Gastrocnemius medialis (tissue), 4 donors: Measurements from ENCODE around the gene METTL4. TPM values are rescaled to one million over a fixed set of nuclear protein-coding genes. Genes with fewer than 3 reads are reported as not detected.

ENCODE experiments used
- ATAC-seq, 2 donors: fragments of 150-250 bp; one replicate each; pipeline ENCODE4 v1.9.1; 2016
- DNase-seq, 2 donors: peaks; one replicate each; pipeline ENCODE4 v3.0.0-alpha.2; 2019
- H3K27ac ChIP-seq, 4 donors: fragments of 200-600 bp; sonication (generic); 1 replicate in 1 of 4; 2 replicates in 3 of 4; pipeline ENCODE4 v1.5.1; 2016 to 2018; ENCODE audit warnings: mild to moderate bottlenecking in 2 of 4, moderate library complexity in 1 of 4
- H3K27me3 ChIP-seq, 3 donors: fragments of 200-600 bp; sonication (generic) in 2 of 3; 1 replicate in 1 of 3; 2 replicates in 2 of 3; pipeline versions ENCODE4 v1.5.1 to v1.6.0; 2016 to 2019; ENCODE audit warnings: mild to moderate bottlenecking in 1 of 3, moderate library complexity in 1 of 3
- H3K36me3 ChIP-seq, 2 donors: fragments of 200-600 bp; sonication (generic) in 1 of 2; one replicate each; pipeline ENCODE4 v1.5.1; 2017 to 2018
- H3K4me1 ChIP-seq, 2 donors: fragments of 200-600 bp; sonication (generic) in 1 of 2; one replicate each; pipeline ENCODE4 v1.5.1; 2016 to 2017; ENCODE audit warnings: mild to moderate bottlenecking in 2 of 2
- H3K4me3 ChIP-seq, 4 donors: fragments of 200-600 bp; sonication (generic) in 3 of 4; 1 replicate in 1 of 4; 2 replicates in 3 of 4; pipeline ENCODE4 v1.5.1; 2016 to 2019; ENCODE audit warnings: mild to moderate bottlenecking in 2 of 4
- H3K9me3 ChIP-seq, 3 donors: fragments of 200-600 bp; sonication (generic) in 2 of 3; 1 replicate in 1 of 3; 2 replicates in 2 of 3; pipeline ENCODE4 v1.5.1; 2016 to 2019
- POLR2A ChIP-seq, 2 donors: fragments of 450-650 bp; IDR thresholded peaks; one replicate each; pipeline ENCODE4 v1.6.1; 2017; ENCODE audit warnings: antibody characterized with exemption in 2 of 2, mild to moderate bottlenecking in 2 of 2, moderate library complexity in 2 of 2
- in situ Hi-C, 4 donors: fragments of 200-750 bp; cut with MboI; loops; one replicate each; pipeline versions ENCODE4 v1.15.0 to v1.8.0; 2017; ENCODE audit warnings: low sequenced_read_pairs in 4 of 4
- intact Hi-C: fragments of 100-400 bp; cut with DNase I; formaldehyde crosslinking; loops from one replicate; pipeline ENCODE4 v1.15.1; 2023; ENCODE audit warnings: low total_unique reads
- total RNA-seq, 4 donors: library from RNA; depleted of rRNA; stranded (reverse); fragments of >200 nt; gene quantifications; one replicate each; pipeline versions ENCODE4 v1.1.0 to v1.2.3, GENCODE V29; 2016
- TF ChIP-seq, protein P1 (sequence below), 5 experiments: fragments of 450-650 bp in 3 of 5; fragments of 200-600 bp in 2 of 5; sonication (generic) in 2 of 5; IDR thresholded peaks in 4 of 5; conservative IDR thresholded peaks in 1 of 5; 1 replicate in 4 of 5; 2 replicates in 1 of 5; pipeline ENCODE4 v1.5.1; 2016 to 2019; ENCODE audit warnings: antibody characterized with exemption in 5 of 5, mild to moderate bottlenecking in 3 of 5, moderate library complexity in 3 of 5

METTL4 gene, protein sequence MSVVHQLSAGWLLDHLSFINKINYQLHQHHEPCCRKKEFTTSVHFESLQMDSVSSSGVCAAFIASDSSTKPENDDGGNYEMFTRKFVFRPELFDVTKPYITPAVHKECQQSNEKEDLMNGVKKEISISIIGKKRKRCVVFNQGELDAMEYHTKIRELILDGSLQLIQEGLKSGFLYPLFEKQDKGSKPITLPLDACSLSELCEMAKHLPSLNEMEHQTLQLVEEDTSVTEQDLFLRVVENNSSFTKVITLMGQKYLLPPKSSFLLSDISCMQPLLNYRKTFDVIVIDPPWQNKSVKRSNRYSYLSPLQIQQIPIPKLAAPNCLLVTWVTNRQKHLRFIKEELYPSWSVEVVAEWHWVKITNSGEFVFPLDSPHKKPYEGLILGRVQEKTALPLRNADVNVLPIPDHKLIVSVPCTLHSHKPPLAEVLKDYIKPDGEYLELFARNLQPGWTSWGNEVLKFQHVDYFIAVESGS
- total RNA-seq = 1 to 10 TPM; 1.4 to 2.9 (median 1.8) TPM

DNA sequence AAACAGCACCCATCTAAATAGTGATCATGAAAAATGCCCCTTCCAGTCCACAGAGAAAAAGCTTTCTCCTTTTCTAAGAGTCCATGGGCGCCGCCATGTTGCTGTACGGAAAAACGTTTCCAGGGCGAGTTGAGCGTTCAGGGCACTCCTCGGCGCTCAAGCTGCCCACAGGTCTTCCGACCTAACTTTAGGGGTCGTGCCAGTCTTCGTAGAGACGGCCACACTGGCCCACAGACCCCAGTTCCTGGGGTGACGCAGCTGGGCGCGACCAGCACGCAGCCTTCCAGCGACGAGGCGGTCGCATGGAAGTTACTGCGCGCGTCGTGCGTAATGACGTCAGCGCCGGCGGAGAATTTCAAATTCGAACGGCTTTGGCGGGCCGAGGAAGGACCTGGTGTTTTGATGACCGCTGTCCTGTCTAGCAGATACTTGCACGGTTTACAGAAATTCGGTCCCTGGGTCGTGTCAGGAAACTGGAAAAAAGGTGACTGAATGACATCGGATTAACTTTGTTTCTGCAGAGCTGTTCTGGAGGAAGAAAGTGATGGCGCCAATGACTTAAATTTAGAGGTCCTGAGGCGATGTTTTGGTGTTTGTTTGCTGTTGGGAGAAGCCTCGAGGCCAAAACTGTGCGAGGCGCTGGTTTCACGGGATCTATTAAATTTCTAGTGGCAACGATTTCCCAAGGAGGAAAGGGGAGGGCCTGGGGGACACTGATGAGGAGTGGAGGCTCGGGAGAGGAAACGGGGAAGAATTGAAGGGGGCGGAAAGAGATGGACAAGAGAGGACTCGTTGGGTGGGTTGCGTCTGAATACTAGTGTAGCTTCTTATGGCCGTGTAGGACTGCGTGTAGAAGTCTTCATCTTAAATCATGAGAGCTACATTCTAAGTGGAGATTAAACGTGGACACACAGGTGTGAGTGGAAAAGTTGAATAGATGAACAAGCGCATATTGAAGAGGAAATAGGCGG, at the start of gene METTL4, which contains the start of gene NDC80:
TSS of gene METTL4 (minus strand) at position 306 of the 971 bp plus-strand sequence. CDS start 4,289 bp downstream, outside the sequence.
TSS of gene NDC80 (plus strand) at position 358 of the 971 bp plus-strand sequence. CDS start 1,429 bp downstream, outside the sequence.
- peaks cover 15 to 16% of the 10 kb centered on the region in 2 donors for H3K4me1 ChIP-seq
- H3K9me3 ChIP-seq = no peaks in the 10 kb centered on the region
- H3K4me3 ChIP-seq = peak within 1 kb of the TSS; percentile 59 to 85 (median 72)
- DNase-seq (peak; percentile 62 to 71), ATAC-seq (peak; percentile 91 to 93)
- in situ Hi-C loops = loop anchor here in 2 of 4 donors (5.0 to 25.0 kb wide), 3 partner anchors 81 to 691 kb away; partner anchors contain the start of gene MYL12B (in 1 of the 2)
- intact Hi-C loops = loop anchor here (1.0 kb wide), 1 partner anchor 84 kb away; the partner anchor contains the start of gene SMCHD1
- peaks cover 0 to 8% of the 10 kb centered on the region in 2 donors for H3K36me3 ChIP-seq
- peak; percentile 20 to 29 for TF ChIP-seq POLR2A (IDR thresholded peaks at IDR 0.05)
- TF ChIP-seq, protein P1, sequence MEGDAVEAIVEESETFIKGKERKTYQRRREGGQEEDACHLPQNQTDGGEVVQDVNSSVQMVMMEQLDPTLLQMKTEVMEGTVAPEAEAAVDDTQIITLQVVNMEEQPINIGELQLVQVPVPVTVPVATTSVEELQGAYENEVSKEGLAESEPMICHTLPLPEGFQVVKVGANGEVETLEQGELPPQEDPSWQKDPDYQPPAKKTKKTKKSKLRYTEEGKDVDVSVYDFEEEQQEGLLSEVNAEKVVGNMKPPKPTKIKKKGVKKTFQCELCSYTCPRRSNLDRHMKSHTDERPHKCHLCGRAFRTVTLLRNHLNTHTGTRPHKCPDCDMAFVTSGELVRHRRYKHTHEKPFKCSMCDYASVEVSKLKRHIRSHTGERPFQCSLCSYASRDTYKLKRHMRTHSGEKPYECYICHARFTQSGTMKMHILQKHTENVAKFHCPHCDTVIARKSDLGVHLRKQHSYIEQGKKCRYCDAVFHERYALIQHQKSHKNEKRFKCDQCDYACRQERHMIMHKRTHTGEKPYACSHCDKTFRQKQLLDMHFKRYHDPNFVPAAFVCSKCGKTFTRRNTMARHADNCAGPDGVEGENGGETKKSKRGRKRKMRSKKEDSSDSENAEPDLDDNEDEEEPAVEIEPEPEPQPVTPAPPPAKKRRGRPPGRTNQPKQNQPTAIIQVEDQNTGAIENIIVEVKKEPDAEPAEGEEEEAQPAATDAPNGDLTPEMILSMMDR (IDR thresholded peaks at IDR 0.05 in 4 of 5, conservative IDR thresholded peaks at IDR 0.05 in 1 of 5) = no peak
- no peaks in the 10 kb centered on the region for H3K27me3 ChIP-seq
- peak within 1 kb of the TSS; percentile 87 to 97 (median 90) for H3K27ac ChIP-seq

DNA sequence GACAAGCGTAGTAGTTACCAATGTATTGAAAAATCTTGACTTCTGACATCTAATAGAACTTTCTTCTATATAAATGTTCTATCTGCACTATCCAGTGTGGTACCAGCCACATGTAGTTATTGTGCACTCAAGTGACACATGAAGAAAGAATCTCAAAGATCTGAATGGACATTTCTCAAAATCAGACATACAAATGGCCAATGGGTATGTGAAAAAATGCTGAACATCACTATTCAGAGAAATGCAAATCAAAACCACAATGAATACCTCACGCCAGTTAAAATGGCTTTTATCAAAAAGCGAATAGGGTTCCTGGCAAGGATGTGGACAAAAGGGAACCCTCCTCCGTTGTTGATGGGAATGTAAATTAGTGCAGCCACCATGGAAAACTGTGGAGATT, 46.7 kb upstream of the METTL4 start:
- no peaks in the 10 kb centered on the region for H3K36me3 ChIP-seq
- ATAC-seq (no peak), DNase-seq (no peak)
- H3K9me3 ChIP-seq = no peaks in the 10 kb centered on the region
- no peak overlapping the region for H3K27ac ChIP-seq
- H3K27me3 ChIP-seq = no peaks in the 10 kb centered on the region
- TF ChIP-seq, protein P1 (IDR thresholded peaks at IDR 0.05 in 4 of 5, conservative IDR thresholded peaks at IDR 0.05 in 1 of 5) = no peak
- TF ChIP-seq POLR2A (IDR thresholded peaks at IDR 0.05) = no peak
- no peak overlapping the region for H3K4me3 ChIP-seq
- H3K4me1 ChIP-seq = no peaks in the 10 kb centered on the region
- in situ Hi-C loops (no loop called here), intact Hi-C loops (no loop called here)

DNA sequence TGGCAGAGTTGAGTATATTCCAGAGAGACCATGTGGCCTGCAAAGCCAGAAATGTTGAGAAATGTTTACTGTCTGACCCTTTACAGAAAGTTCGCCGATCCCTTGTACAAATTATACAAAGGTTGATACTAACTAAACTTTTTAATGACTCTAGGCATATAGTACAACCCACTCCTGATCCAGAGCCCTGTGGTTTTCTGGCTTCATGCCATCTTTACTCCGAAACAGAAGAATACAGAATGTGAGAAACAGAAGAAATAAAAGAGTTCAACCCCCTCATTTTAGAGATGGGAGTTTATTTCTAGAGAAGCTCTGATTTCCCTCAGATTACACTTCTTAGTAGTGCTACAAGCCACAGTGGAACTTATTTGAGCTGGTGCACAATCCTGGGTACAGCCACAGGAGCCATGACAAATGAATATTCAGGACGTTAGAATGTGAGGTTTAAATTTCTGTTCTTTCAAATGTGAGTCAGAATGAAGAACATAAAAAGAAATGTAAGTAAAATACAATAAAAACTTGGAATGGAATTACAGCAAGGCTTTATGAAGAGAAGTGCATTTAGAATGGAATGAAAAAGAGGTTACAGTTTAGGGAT, 46.2 kb upstream of the METTL4 start:
- H3K27me3 ChIP-seq = no peaks in the 10 kb centered on the region

DNA sequence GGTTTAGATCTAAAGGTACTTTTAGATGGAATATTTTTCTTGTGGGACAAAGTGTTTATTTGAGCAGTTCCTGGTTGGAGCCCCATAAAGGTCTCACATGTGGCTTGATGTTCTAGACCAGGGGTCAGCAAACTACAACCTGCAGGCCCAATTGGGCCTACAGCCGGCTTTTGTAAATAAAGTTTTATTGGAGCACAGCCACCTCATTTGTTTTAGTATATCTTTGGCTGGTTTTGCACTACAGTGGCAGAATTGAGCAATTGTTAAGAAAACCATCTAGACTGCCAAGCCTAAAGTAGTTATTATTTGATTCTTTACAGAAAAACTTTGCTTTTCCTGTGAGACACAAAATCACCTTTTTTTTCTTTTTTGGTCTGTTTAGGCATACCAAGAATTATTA, 41.7 kb upstream of the METTL4 start:
- Histone ChIP-seq H3K36me3 (no peaks in the 10 kb centered on the region), H3K27me3 (no peaks in the 10 kb centered on the region), H3K27ac (no peak overlapping the region), H3K4me3 (no peak overlapping the region), H3K9me3 (no peaks in the 10 kb centered on the region), H3K4me1 (no peaks in the 10 kb centered on the region)
- in situ Hi-C loops = no loop called here
- TF ChIP-seq, protein P1 (IDR thresholded peaks at IDR 0.05 in 4 of 5, conservative IDR thresholded peaks at IDR 0.05 in 1 of 5) = no peak
- TF ChIP-seq POLR2A (IDR thresholded peaks at IDR 0.05) = no peak
- intact Hi-C loops = no loop called here
- ATAC-seq (no peak), DNase-seq (no peak)

More for the DNA sequence above, 46.2 kb upstream of the METTL4 start:
- no peak for ATAC-seq
- Histone ChIP-seq H3K9me3 (no peaks in the 10 kb centered on the region), H3K4me1 (no peaks in the 10 kb centered on the region), H3K27ac (no peak overlapping the region), H3K36me3 (no peaks in the 10 kb centered on the region), H3K4me3 (no peak overlapping the region)
- DNase-seq = no peak
- in situ Hi-C loops = no loop called here
- intact Hi-C loops = no loop called here
- TF ChIP-seq POLR2A (IDR thresholded peaks at IDR 0.05) = no peak
- TF ChIP-seq, protein P1 (IDR thresholded peaks at IDR 0.05 in 4 of 5, conservative IDR thresholded peaks at IDR 0.05 in 1 of 5) = no peak
